ENCODE results near the gene ESYT3.
"Not testable (repeated sequence)": the region's sequence is repeated elsewhere in the genome, so short reads cannot be mapped to it uniquely, and the experiment has no call there.

ESYT3 gene

DNA sequence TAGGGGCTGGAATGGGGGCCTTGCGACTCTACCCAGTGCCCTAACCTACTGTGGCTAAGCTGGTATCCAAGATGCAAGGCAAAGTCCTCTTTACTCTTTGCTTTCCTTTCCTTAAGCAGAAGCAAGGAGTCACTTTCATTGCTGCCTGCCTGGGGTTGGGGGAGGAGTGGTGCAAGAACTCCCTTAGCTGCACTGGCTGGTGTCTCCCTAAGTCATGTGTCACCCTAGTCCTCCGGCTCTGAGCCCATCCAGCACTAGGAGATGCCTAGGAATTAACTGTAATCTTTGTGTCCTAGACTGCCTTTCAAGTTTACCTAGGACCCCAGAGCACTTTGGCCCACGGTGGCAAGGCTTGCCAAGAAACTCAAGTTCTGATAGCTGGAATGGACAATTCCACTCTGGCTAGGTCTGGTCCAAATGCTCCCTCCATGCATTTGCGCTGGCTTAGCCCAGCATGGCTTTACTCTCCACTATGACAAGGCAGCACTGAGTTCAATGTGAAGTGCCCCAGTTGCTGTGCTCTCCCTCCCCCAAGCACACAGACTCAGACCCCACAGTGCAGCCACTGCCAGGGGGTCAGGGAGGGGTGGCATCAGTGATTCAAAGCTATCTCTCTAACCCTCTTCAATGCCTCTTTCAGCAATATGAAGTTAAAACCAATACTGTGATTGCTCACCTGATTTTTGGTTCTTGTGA, 58.7 kb downstream of the ESYT3 start:
- DNase-seq (ENCODE audit: low read depth in 3 of 3) = no peak

- DNase-seq (ENCODE audit: low read depth in 3 of 3) = no peak
Measured at GRCh38 chr3:138493804-138494606, 59.6 kb downstream of the ESYT3 start.

GRCh38 chr3:138494607-138494929, 60.2 kb downstream of the ESYT3 start:
- no peak for DNase-seq (ENCODE audit: low read depth in 3 of 3)

GRCh38 chr3:138495638-138496037, 61.2 kb downstream of the ESYT3 start:
- not testable (repeated sequence) for DNase-seq (ENCODE audit: low read depth in 3 of 3)

DNA sequence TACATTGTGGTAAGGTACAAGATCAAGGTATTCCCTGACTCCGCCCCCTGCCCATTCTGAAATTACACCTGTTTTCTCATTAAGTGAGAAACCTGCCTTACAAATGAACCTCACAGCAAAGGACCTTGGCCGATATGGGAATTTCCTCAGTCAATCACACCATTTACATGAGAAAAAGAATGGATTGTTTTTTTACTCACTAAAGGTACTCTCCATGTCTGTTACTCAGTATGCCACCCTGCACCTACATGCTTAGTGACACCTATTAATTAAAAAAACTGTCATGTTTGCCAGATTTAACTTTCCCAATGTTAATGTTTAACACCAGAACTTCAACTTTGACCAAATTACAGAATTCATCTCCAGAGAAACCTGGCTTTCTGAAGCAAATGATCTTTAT, 62.0 kb downstream of the ESYT3 start:
- DNase-seq (ENCODE audit: low read depth in 3 of 3) = no peak

DNA sequence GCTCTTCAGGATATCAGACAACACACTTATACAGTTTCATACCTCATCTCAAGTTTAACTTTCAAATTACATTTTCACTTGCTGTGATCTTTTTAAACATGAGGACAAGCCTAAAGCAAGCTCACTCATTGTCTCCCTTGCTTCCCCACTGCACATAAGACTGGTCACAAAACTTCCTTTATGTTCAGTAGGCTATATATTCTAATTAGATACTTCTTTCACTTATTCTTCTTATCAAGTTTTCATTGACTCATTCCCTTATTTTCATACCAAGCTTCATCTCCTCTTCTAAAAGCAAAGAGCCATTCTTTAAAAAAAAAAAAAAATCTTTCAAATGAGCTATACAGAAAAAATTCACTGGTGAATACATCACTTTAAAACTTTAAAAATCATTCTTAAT, 62.6 kb downstream of the ESYT3 start:
- DNase-seq (ENCODE audit: low read depth in 3 of 3) = no peak

DNA sequence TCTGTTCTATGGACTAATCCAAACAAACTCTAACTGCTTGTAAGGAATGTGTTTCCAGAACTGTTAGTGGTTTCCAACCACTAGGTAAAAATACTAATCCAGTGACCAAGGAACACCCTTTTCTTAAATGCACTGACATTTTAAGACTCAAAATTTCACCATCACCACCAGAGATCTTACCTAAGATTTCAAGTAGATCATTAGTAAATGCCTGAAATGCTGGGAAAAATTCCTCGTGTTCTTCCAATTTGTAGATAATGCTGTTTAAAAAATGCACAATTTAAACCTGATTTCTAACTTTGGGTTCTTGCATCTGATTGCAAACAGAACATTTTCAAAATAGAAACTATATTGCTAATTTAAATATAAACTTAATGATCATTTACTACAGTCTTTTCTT, 63.4 kb downstream of the ESYT3 start:
- DNase-seq (ENCODE audit: low read depth in 3 of 3) = no peak

DNA sequence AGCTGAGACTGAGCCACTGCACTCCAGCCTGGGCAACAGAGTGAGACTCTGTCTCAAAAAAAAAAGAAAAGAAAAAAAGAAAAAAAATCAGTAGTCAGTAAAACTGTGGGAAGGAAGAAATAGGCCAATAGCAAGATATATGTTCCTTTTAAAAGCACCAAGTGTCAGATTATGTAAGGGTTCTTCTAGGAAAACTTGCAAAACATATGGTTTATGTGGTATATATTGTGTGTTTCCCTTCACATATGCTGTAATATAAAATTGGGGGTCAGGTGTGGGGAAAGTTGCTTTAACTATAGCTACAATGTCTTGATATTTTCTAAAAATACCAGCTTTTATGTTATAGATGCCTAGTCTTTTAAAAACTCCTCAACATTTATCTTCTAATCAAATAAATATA, 64.6 kb downstream of the ESYT3 start:
- no peak for DNase-seq (ENCODE audit: low read depth in 3 of 3)

- DNase-seq (ENCODE audit: low read depth in 3 of 3) = no peak
Measured at GRCh38 chr3:138507524-138507923, 73.1 kb downstream of the ESYT3 start.

DNA sequence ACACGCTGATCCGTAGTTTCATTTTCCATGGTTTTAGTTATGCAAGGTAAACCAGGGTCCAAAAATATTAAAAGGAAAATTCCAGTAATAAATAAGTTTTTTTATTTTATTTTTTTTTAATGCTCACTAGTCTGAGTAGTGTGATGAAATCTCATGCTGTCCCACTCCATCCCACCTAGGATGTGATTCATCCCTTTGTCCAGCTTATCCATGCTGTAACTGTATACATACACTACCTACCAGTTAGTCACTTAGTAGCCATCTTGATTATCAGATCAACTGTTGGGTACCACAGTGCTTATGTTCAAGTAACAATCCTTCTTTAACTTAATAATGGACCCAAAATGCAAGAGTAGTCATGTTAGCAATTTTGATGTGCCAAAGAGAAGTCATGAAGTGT, 75.2 kb downstream of the ESYT3 start:
- no peak for DNase-seq (ENCODE audit: low read depth in 3 of 3)

GRCh38 chr3:138511945-138512344, 77.5 kb downstream of the ESYT3 start:
- DNase-seq (ENCODE audit: low read depth in 3 of 3) = no peak

- DNase-seq (ENCODE audit: low read depth in 3 of 3) = no peak
Measured at GRCh38 chr3:138513090-138513843, 78.9 kb downstream of the ESYT3 start.

DNA sequence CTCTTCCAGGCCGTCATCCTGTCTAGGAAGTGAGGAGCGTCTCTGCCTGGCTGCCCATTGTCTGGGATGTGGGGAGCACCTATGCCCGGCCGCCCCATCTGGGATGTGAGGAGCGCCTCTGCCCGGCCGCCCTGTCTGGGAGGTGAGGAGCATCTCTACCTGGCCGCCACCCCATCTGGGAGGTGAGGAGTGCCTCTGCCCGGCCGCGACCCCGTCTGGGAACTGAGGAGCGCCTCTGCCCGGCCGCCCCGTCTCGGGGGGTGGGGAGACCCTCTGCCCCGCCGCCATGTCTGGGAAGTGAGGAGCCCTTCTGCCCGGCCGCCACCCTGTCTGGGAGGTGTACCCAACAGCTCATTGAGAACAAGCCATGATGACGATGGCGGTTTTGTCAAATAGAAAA, 87.0 kb downstream of the ESYT3 start:
- DNase-seq (ENCODE audit: low read depth in 3 of 3) = not testable (repeated sequence)
